Heart left ventricle (tissue), 16 donors: ENCODE data around the gene GRPEL2. TPM values are rescaled to one million over a fixed set of nuclear protein-coding genes. Genes with fewer than 3 reads are reported as not detected.
A peak's percentile ranks its signal among the peaks of the same experiment; 100 is the strongest.
"Not testable (repeated sequence)": the region's sequence is repeated elsewhere in the genome, so short reads cannot be mapped to it uniquely, and the experiment has no call there.

Source experiments
- ATAC-seq, 4 donors: fragments of 200-7000 bp; cut with Tn5 transposase; one replicate each; pipeline ENCODE4 v1.9.1; 2020 to 2022; ENCODE audit warnings: moderate library complexity in 4 of 4, mild to moderate bottlenecking in 3 of 4, moderate number of reproducible peaks in 1 of 4
- DNase-seq, 5 donors: peaks; one replicate each; pipeline ENCODE4 v3.0.0-alpha.2; 2020
- H3K27ac ChIP-seq, 12 donors: fragments of 200-600 bp; sonication (generic) in 4 of 12; one replicate each; pipeline versions ENCODE4 v1.5.0 to v1.8.0; 2016 to 2022; ENCODE audit warnings: mild to moderate bottlenecking in 2 of 12
- H3K27me3 ChIP-seq, 9 donors: fragments of 200-600 bp; sonication (generic) in 2 of 9; one replicate each; pipeline versions ENCODE4 v1.5.1 to v1.8.0; 2016 to 2022; ENCODE audit warnings: mild to moderate bottlenecking in 3 of 9
- H3K36me3 ChIP-seq, 9 donors: fragments of 200-600 bp; sonication (generic) in 2 of 9; one replicate each; pipeline versions ENCODE4 v1.5.0 to v1.8.0; 2018 to 2022; ENCODE audit warnings: mild to moderate bottlenecking in 2 of 9
- H3K4me1 ChIP-seq, 12 donors: fragments of 200-600 bp; sonication (generic) in 4 of 12; one replicate each; pipeline versions ENCODE4 v1.5.0 to v1.8.0; 2016 to 2022; ENCODE audit warnings: mild to moderate bottlenecking in 3 of 12
- H3K4me3 ChIP-seq, 12 donors: fragments of 200-600 bp; sonication (generic) in 4 of 12; one replicate each; pipeline versions ENCODE4 v1.5.0 to v1.8.0; 2017 to 2022; ENCODE audit warnings: mild to moderate bottlenecking in 9 of 12, moderate library complexity in 4 of 12
- H3K9me3 ChIP-seq, 12 donors: fragments of 200-600 bp; sonication (generic) in 4 of 12; one replicate each; pipeline versions ENCODE4 v1.5.0 to v1.8.0; 2016 to 2022; ENCODE audit warnings: mild to moderate bottlenecking in 1 of 12
- POLR2A ChIP-seq, 2 donors: fragments of 450-650 bp; IDR thresholded peaks; one replicate each; pipeline ENCODE4 v1.6.1; 2017; ENCODE audit warnings: antibody characterized with exemption in 2 of 2, mild to moderate bottlenecking in 2 of 2, moderate library complexity in 2 of 2
- WGBS, 4 donors: extraction: QIAGEN DNeasy Blood & Tissue Kit in 2 of 4; methylation state at CpG; one replicate each; pipeline versions ENCODE4 v1.1.5 to v1.1.7; 2013 to 2018; 5-methylcytosine and 5-hydroxymethylcytosine counted together
- intact Hi-C, 10 donors: fragments of 100-400 bp; cut with DNase I; formaldehyde crosslinking; loops; one replicate each; pipeline versions ENCODE4 v1.11.1 to v1.14.2; 2022
- polyA plus RNA-seq, 2 donors: library from polyadenylated mRNA; stranded (reverse); fragments of 200-250 nt; gene quantifications; one replicate each; pipeline ENCODE4 v1.2.3, GENCODE V29; 2013
- total RNA-seq, 9 donors: library from RNA; depleted of rRNA in 2 of 9; stranded (reverse); fragments of >200 nt in 2 of 9; fragmentation: NEBNext Ultra II Directional in 3 of 9; extraction: Animal tissue kit (Norgen Biotek cat#: 25700) in 3 of 9; gene quantifications; one replicate each; pipeline versions ENCODE4 v1.1.0 to v1.2.4, GENCODE V29; 2016 to 2023
- TF ChIP-seq, protein P1 (sequence below), 12 donors: fragments of 200-600 bp; sonication (generic) in 4 of 12; IDR thresholded peaks; one replicate each; pipeline versions ENCODE4 v1.5.0 to v1.8.0; 2018 to 2022; ENCODE audit warnings: antibody characterized with exemption in 12 of 12, mild to moderate bottlenecking in 5 of 12
- donor health status: ischemic (EF 13 %, LVEDD 7.1; RV severe dilation, severe dysfunction).
- donor health status: healthy with polysubstance abuse.
- donor health status: DM: no; HTN: yes; CAD: no.
- donor health status: DM: no; HTN: no; CAD: no.
- donor health status: ischemic (EF 25% LVEDD 6.9; RV normal size, moderate dysfunction).
- donor health status: ischemic (EF 25% LVEDD 5.7; RV mildly dilated, moderate dysfunction).
- donor health status: healthy.
- donor health status: DM: yes; HTN: yes; CAD: no.
- donor health status: ischemic (EF 35%, LVEDD 5.7; RV mildly dilated, moderate dysfunction).
- donor health status: nonischemic (EF 11% LVEDD 7.7; RV severe dilation, severe dysfunction).
- donor health status: DM: yes; HTN: yes; CAD: no.
- donor health status: PGD.
- donor health status: ischemic (EF 29% LVEDD 5.4; RV normal size, mild dysfunction).
- donor health status: nonischemic (EF 23%, LVEDD 6.1; RV moderate dilation, normal function).

GRPEL2 gene
- total and polyA plus RNA-seq, 11 donors = 5.1 to 14.0 (median 9.3) TPM

- intact Hi-C loops = no loop called here
- Histone ChIP-seq H3K27me3 (no peaks in the 10 kb centered on the region), H3K9me3 (peaks cover 0 to 5% (median 0%) of the 10 kb centered on the region in 12 donors), H3K4me1 (peaks cover 0 to 48% (median 31%) of the 10 kb centered on the region in 12 donors), H3K36me3 (no peaks in the 10 kb centered on the region), H3K4me3 (no peak overlapping the region), H3K27ac (peak overlapping the region in 4 of 12 donors; percentile 1 to 93 (median 42))
- TF ChIP-seq, protein P1, sequence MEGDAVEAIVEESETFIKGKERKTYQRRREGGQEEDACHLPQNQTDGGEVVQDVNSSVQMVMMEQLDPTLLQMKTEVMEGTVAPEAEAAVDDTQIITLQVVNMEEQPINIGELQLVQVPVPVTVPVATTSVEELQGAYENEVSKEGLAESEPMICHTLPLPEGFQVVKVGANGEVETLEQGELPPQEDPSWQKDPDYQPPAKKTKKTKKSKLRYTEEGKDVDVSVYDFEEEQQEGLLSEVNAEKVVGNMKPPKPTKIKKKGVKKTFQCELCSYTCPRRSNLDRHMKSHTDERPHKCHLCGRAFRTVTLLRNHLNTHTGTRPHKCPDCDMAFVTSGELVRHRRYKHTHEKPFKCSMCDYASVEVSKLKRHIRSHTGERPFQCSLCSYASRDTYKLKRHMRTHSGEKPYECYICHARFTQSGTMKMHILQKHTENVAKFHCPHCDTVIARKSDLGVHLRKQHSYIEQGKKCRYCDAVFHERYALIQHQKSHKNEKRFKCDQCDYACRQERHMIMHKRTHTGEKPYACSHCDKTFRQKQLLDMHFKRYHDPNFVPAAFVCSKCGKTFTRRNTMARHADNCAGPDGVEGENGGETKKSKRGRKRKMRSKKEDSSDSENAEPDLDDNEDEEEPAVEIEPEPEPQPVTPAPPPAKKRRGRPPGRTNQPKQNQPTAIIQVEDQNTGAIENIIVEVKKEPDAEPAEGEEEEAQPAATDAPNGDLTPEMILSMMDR (IDR thresholded peaks at IDR 0.05) = no peak
- no peak for TF ChIP-seq POLR2A (IDR thresholded peaks at IDR 0.05)
- no peak for DNase-seq
- 57 to 74% (median 67%) methylated on average over 6 of the region's 6 CpGs for WGBS, 4 donors
- no peak for ATAC-seq
These were observed 46.2 kb downstream of the GRPEL2 start for GRCh38 chr5:149391524-149391923.

DNA sequence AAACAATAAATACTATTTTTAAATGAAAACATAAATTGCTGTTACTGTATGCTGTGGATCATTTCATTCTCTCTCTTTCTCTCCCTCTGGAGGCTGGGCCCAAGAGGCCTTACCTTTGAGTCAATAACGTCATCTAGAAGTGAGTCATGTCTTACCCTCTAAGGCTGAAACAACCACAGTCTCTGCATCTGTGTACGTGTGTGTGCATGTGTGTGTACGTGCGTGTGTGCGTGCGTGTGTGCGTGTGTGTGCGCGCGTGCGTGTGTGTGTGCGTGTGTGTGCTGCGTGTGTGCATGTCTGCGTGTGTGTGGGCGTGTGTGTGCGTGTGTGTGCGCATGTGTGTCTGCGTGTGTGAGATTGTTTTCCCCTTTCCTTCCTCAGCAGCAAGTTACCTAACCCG lies 47.4 kb downstream of the GRPEL2 start:
- Histone ChIP-seq H3K27me3 (no peaks in the 10 kb centered on the region), H3K27ac (peak overlapping the region in 1 of 12 donors; percentile 93), H3K36me3 (no peaks in the 10 kb centered on the region), H3K4me3 (no peak overlapping the region), H3K4me1 (peaks cover 0 to 36% (median 20%) of the 10 kb centered on the region in 12 donors), H3K9me3 (peaks cover 0 to 5% (median 0%) of the 10 kb centered on the region in 12 donors)
- TF ChIP-seq, protein P1 (IDR thresholded peaks at IDR 0.05) = no peak
- TF ChIP-seq POLR2A (IDR thresholded peaks at IDR 0.05) = no peak
- WGBS, 4 donors = 86 to 96% (median 90%) methylated on average over 19 of the region's 19 CpGs
- ATAC-seq (no peak), DNase-seq (no peak)
- intact Hi-C loops = no loop called here

DNA sequence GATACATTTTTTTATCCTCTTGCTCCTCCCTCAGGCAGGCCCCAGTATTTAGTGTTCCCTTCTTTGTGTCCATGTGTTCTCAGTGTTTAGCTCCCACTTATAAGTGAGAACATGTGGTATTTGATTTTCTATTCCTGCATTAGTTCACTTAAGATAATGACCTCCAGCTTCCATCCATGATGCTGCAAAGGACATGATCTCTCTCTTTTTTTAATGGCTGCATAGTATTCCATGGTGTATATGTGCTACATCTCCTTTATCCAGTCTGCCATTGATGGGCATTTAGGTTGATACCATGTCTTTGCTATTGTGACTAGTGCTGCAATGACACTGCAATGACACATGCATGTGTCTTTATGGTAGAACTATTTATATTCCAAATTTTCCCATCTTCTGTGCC lies 49.7 kb downstream of the GRPEL2 start:
- DNase-seq, ATAC-seq, H3K36me3 ChIP-seq, H3K4me3 ChIP-seq, H3K9me3 ChIP-seq, H3K27ac ChIP-seq, H3K27me3 ChIP-seq: not testable (repeated sequence)
- intact Hi-C loops = loop anchor here in 1 of 10 donors (1.0 kb wide), 1 partner anchor 19 kb away; no protein-coding TSS in a partner anchor
- H3K4me1 ChIP-seq = peaks cover 0 to 15% (median 0%) of the 10 kb centered on the region in 12 donors

DNA sequence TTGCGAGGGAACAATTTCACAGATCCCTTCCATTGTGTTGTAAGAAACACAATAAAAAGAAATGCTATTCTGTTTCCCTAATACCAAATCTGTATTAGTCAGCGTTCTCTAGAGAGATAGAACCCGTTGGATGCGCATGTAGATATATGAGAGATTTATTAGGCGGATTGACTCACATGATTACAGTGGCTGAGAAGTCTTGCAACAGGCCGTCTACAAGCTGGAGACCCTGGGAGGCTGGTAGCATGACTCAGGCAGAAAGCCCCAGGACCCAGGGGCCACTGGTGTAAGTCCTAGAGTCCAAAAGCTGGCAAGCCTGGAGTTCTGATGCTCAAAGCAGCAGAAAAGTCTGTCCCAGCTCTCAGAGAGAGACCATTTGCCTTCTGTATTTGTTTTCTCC lies 52.2 kb downstream of the GRPEL2 start:
- H3K4me1 ChIP-seq = peaks cover 0 to 7% (median 0%) of the 10 kb centered on the region in 12 donors
- intact Hi-C loops = no loop called here
- DNase-seq = peak in 1 of 5 donors; percentile 9
- no peak for ATAC-seq
- H3K4me3 ChIP-seq = no peak overlapping the region
- 90 to 96% (median 91%) methylated on average over 6 of the region's 6 CpGs for WGBS, 4 donors
- H3K36me3 ChIP-seq = no peaks in the 10 kb centered on the region
- TF ChIP-seq POLR2A (IDR thresholded peaks at IDR 0.05) = no peak
- TF ChIP-seq, protein P1 (IDR thresholded peaks at IDR 0.05) = no peak
- H3K9me3 ChIP-seq = no peaks in the 10 kb centered on the region
- H3K27ac ChIP-seq = no peak overlapping the region
- no peaks in the 10 kb centered on the region for H3K27me3 ChIP-seq

GRCh38 chr5:149398747-149399266 lies 53.5 kb downstream of the GRPEL2 start:
- 57 to 63% (median 61%) methylated on average over 7 of the region's 7 CpGs for WGBS, 4 donors
- peak in 1 of 5 donors; percentile 1 for DNase-seq

More at GRCh38 chr5:149398747-149399266, 53.5 kb downstream of the GRPEL2 start:
- H3K9me3 ChIP-seq, H3K27me3 ChIP-seq, H3K36me3 ChIP-seq, intact Hi-C loops, H3K4me1 ChIP-seq, H3K4me3 ChIP-seq, H3K27ac ChIP-seq: not testable (repeated sequence)
- ATAC-seq = peak in 1 of 4 donors; percentile 40
